ENCODE data around the gene MRPL24.

DNA sequence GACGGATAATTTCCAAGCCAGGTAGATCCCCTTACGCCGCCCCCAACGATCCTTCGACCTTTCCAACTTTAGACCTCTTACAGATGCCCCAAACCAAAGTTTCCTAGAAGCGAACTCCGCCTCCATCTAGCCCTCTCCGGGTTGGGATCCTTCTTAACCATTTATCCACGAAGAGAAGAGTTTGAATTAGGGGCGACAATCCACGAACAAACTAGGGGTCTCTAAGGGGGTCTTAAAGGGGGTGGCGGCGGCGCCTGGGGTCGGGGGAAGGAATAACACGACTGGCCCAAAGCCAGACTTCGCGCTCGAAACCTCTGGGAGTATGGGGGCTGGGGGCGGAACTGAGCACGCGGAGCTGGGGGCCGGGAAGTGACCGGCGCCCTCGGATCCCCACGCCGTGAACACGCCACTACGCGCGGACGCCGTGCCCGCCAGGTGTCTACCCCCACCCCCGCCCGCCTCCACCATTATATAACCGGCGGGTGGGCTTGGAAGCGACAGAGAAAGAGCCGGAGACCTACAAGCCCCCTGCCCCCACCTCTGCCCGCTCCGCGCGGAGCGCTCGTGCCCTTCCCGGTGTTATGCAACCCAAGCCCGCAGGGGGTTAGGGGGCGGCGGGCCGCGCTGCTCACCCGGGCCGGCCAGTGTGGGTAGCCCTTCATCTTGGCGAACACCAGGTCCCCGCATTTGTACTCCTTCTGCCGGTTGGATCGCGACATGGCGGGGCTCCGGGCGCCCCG, 10.0 kb upstream of the MRPL24 start:
- TF ChIP-seq, protein P1, sequence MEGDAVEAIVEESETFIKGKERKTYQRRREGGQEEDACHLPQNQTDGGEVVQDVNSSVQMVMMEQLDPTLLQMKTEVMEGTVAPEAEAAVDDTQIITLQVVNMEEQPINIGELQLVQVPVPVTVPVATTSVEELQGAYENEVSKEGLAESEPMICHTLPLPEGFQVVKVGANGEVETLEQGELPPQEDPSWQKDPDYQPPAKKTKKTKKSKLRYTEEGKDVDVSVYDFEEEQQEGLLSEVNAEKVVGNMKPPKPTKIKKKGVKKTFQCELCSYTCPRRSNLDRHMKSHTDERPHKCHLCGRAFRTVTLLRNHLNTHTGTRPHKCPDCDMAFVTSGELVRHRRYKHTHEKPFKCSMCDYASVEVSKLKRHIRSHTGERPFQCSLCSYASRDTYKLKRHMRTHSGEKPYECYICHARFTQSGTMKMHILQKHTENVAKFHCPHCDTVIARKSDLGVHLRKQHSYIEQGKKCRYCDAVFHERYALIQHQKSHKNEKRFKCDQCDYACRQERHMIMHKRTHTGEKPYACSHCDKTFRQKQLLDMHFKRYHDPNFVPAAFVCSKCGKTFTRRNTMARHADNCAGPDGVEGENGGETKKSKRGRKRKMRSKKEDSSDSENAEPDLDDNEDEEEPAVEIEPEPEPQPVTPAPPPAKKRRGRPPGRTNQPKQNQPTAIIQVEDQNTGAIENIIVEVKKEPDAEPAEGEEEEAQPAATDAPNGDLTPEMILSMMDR (IDR thresholded peaks at IDR 0.05 in 4 of 5, conservative IDR thresholded peaks at IDR 0.05 in 1 of 5): peak in 2 of 5 experiments; percentile 23 to 26
- peak in 1 of 2 donors; percentile 35 for TF ChIP-seq POLR2A (IDR thresholded peaks at IDR 0.05)

Measured in gastrocnemius medialis (tissue), 4 donors.